Neural cell (in vitro differentiated cells): ENCODE measurements around the gene SH3GLB2. TPM values are rescaled to one million over a fixed set of nuclear protein-coding genes. Genes with fewer than 3 reads are reported as not detected.

Experiments
- H2AFZ ChIP-seq: fragments of 200-600, 300-800 bp; sonication (generic), shearing (Covaris generic); 2 replicates; pipeline ENCODE4 v1.6.0; 2014; ENCODE audit warnings: low read depth, mild to moderate bottlenecking, antibody characterized with exemption, low read length, moderate library complexity
- H3F3A ChIP-seq: fragments of 200-600 bp; shearing (Covaris generic); 2 replicates; pipeline ENCODE4 v1.6.1; 2016; ENCODE audit warnings: mild to moderate bottlenecking, moderate library complexity, mixed read lengths, antibody characterized with exemption, low read length; ENCODE audit not compliant: insufficient read depth, poor library complexity, severe bottlenecking
- H3K27ac ChIP-seq: fragments of 200-600, 300-800 bp; sonication (generic), shearing (Covaris generic); 2 replicates; pipeline ENCODE4 v1.5.1; 2014; ENCODE audit warnings: mild to moderate bottlenecking, low read length, moderate library complexity
- H3K27me3 ChIP-seq: fragments of 300-800, 200-600 bp; sonication (generic), shearing (Covaris generic); 2 replicates; pipeline ENCODE4 v1.6.0; 2014; ENCODE audit warnings: mild to moderate bottlenecking, low read depth, low read length, moderate library complexity; ENCODE audit not compliant: insufficient read depth
- H3K36me3 ChIP-seq: fragments of 300-800, 200-600 bp; sonication (generic), shearing (Covaris generic); 2 replicates; pipeline ENCODE4 v1.5.1; 2014; ENCODE audit warnings: mild to moderate bottlenecking, antibody characterized with exemption, low read length, moderate library complexity; ENCODE audit not compliant: insufficient read depth
- H3K4me2 ChIP-seq: fragments of 300-800, 200-600 bp; sonication (generic), shearing (Covaris generic); 2 replicates; pipeline ENCODE4 v1.6.0; 2014; ENCODE audit warnings: mild to moderate bottlenecking, low read length
- H3K4me3 ChIP-seq: fragments of 300-800, 200-600 bp; sonication (generic), shearing (Covaris generic); 2 replicates; pipeline ENCODE4 v1.5.1; 2014; ENCODE audit warnings: mild to moderate bottlenecking, low read length, moderate library complexity
- H3K79me2 ChIP-seq: fragments of 200-600 bp; shearing (Covaris generic); replicated peaks from 2 replicates; pipeline ENCODE4 v1.6.0; 2014; ENCODE audit warnings: mild to moderate bottlenecking, low read length, moderate library complexity; ENCODE audit not compliant: insufficient read depth
- H3K9ac ChIP-seq: fragments of 300-800, 200-600 bp; sonication (generic), shearing (Covaris generic); 2 replicates; pipeline ENCODE4 v1.6.1; 2016; ENCODE audit warnings: mild to moderate bottlenecking, low read length, mixed read lengths
- H3K9me2 ChIP-seq: fragments of 200-600 bp; shearing (Covaris generic); 2 replicates; pipeline ENCODE4 v1.6.1; 2016; ENCODE audit warnings: mild to moderate bottlenecking, low read length, mixed read lengths; ENCODE audit not compliant: insufficient read depth
- H3K9me3 ChIP-seq: fragments of 200-600, 300-800 bp; sonication (generic), shearing (Covaris generic); 2 replicates; pipeline ENCODE4 v1.6.1; 2016; ENCODE audit warnings: mild to moderate bottlenecking, mixed run types, low read length, moderate library complexity, mixed read lengths
- H4K20me1 ChIP-seq: fragments of 200-600 bp; shearing (Covaris generic); 2 replicates; pipeline ENCODE4 v1.6.1; 2016; ENCODE audit warnings: mild to moderate bottlenecking, mixed run types; ENCODE audit not compliant: insufficient read depth
- EP300 ChIP-seq: fragments of 450-650 bp; conservative IDR thresholded peaks from 2 replicates; pipeline ENCODE4 v1.6.1; 2014; ENCODE audit warnings: antibody characterized with exemption, mild to moderate bottlenecking, moderate library complexity; ENCODE audit not compliant: poor library complexity, severe bottlenecking
- EZH2 ChIP-seq: fragments of 200-600, 300-800 bp; shearing (Covaris generic), sonication (generic); IDR thresholded peaks from 2 replicates; pipeline ENCODE4 v1.6.1; 2014; ENCODE audit warnings: antibody characterized with exemption, low read length, borderline replicate concordance, mild to moderate bottlenecking; ENCODE audit not compliant: insufficient read depth, poor library complexity, severe bottlenecking
- MXI1 ChIP-seq: fragments of 450-650 bp; conservative IDR thresholded peaks from 2 replicates; pipeline ENCODE4 v1.6.1; 2014; ENCODE audit warnings: antibody characterized with exemption, mild to moderate bottlenecking; ENCODE audit not compliant: poor library complexity, severe bottlenecking
- POLR2AphosphoS5 ChIP-seq: IDR thresholded peaks from 2 replicates; pipeline ENCODE4 v1.6.1; 2012
- RAD21 ChIP-seq: fragments of 450-650 bp; conservative IDR thresholded peaks from 2 replicates; pipeline ENCODE4 v1.6.1; 2014; ENCODE audit warnings: antibody characterized with exemption, mild to moderate bottlenecking, moderate library complexity
- SMC3 ChIP-seq: fragments of 450-650 bp; conservative IDR thresholded peaks from 2 replicates; pipeline ENCODE4 v1.6.1; 2014; ENCODE audit warnings: antibody characterized with exemption, mild to moderate bottlenecking, moderate library complexity; ENCODE audit not compliant: poor library complexity
- TAF1 ChIP-seq: IDR thresholded peaks from 2 replicates; pipeline ENCODE4 v1.6.1; 2012; ENCODE audit warnings: low read depth
- polyA minus RNA-seq: library from RNA; depleted of rRNA, polyadenylated mRNA; stranded (reverse); fragments of >200 nt; gene quantifications from 2 replicates; pipeline ENCODE4 v1.2.3, GENCODE V29; 2014
- polyA plus RNA-seq: library from polyadenylated mRNA; depleted of rRNA; stranded (reverse); fragments of >200 nt; gene quantifications from 2 replicates; pipeline ENCODE4 v1.2.3, GENCODE V29; 2014
- TF ChIP-seq, protein P1 (sequence below): fragments of 450-650 bp; IDR thresholded peaks from 2 replicates; pipeline ENCODE4 v1.5.1; 2014; ENCODE audit warnings: antibody characterized with exemption, mild to moderate bottlenecking, moderate library complexity; ENCODE audit not compliant: poor library complexity, severe bottlenecking
- TF ChIP-seq, protein P2 (sequence below): IDR thresholded peaks from 2 replicates; pipeline ENCODE4 v1.6.1; 2012; ENCODE audit warnings: borderline replicate concordance

SH3GLB2 gene
- polyA plus RNA-seq (128 and 160 TPM in 2 replicates), polyA minus RNA-seq (70.7 and 73.8 TPM in 2 replicates)

DNA sequence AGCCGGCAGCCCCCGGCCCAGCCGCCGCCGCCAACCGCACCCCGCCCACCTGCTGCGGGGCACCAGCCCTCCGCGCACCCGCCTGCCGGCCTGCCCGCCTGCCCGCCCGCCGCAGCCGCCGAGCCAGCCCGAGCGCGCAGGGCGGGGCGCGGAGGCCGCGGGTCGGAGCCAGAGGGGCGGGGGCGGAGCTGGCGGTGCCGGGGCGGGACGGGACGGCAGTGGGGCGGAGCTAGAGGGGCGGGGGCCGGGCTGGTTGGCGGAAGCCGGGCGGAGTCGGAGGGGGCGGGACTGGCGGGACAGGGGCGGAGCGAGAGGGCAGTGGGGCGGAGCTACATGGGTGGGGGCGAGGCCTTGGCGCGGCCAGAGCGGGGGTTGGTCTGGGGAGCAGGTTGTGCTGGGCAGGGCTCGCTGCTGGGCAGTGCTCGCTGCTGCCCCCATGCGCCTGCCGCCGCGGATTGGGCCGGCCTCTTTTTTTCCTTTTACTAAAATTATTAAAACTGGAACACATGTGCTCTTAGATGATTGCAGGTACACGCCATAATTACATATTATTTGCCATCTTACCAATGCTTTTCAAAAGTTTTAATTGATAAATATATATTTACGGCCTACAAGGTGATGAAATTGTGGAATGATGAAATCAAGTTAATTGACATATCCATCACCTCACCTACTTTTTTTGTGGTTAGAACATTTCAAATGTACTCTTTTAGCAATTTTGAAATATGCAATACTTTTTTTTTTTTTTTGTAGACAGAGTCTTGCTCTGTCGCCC, at the start of gene SH3GLB2:
TSS of gene SH3GLB2 (minus strand) at position 140 of the 775 bp plus-strand sequence. CDS start 177 bp downstream, outside the sequence.
- Histone ChIP-seq H4K20me1 (no peaks in the 10 kb centered on the region), H3K9me3 (no peaks in the 10 kb centered on the region), H3K27ac (peak within 1 kb of the TSS; percentile 20), H3K36me3 (no peaks in the 10 kb centered on the region), H3K79me2 (peaks cover 15% of the 10 kb centered on the region), H3K4me3 (peak within 1 kb of the TSS; percentile 92), H3K9ac (peak within 1 kb of the TSS; percentile 65), H3F3A (no peaks in the 10 kb centered on the region), H3K4me2 (peak within 1 kb of the TSS; percentile 76), H3K9me2 (no peaks in the 10 kb centered on the region), H3K27me3 (no peaks in the 10 kb centered on the region), H2AFZ (no peak within 1 kb of the TSS)
- TF ChIP-seq, protein P1, sequence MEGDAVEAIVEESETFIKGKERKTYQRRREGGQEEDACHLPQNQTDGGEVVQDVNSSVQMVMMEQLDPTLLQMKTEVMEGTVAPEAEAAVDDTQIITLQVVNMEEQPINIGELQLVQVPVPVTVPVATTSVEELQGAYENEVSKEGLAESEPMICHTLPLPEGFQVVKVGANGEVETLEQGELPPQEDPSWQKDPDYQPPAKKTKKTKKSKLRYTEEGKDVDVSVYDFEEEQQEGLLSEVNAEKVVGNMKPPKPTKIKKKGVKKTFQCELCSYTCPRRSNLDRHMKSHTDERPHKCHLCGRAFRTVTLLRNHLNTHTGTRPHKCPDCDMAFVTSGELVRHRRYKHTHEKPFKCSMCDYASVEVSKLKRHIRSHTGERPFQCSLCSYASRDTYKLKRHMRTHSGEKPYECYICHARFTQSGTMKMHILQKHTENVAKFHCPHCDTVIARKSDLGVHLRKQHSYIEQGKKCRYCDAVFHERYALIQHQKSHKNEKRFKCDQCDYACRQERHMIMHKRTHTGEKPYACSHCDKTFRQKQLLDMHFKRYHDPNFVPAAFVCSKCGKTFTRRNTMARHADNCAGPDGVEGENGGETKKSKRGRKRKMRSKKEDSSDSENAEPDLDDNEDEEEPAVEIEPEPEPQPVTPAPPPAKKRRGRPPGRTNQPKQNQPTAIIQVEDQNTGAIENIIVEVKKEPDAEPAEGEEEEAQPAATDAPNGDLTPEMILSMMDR, result peak; percentile 69
- TF ChIP-seq POLR2AphosphoS5, result peak; percentile 66
- no peak for TF ChIP-seq RAD21

DNA sequence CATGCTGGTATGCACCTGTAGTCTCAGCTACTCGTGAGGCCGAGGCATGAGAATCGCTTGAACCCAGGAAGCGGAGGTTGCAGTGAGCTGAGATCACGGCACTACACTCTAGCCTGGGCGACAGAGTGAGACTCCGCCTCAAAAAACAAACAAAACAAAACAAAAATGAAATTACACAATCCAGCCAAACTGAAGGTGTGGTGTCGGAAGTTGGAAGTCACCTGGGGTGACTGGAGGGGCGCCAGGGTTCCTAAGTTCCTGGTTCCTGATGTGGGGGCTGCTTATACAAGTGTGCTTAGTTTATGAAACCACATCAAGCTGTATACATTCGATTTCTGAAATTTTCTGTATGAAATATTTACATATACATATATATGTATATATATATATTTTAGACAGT, 49.1 kb upstream of the SH3GLB2 start:
- Histone ChIP-seq H3K4me3 (no peak overlapping the region), H3K36me3 (no peaks in the 10 kb centered on the region), H3K27ac (no peak overlapping the region), H3F3A (no peaks in the 10 kb centered on the region), H3K4me2 (no peak overlapping the region), H3K9ac (no peak overlapping the region), H3K9me2 (no peaks in the 10 kb centered on the region), H4K20me1 (no peaks in the 10 kb centered on the region), H3K9me3 (no peaks in the 10 kb centered on the region), H3K79me2 (peaks cover 10% of the 10 kb centered on the region), H3K27me3 (no peaks in the 10 kb centered on the region), H2AFZ (no peak overlapping the region)
- TF ChIP-seq MXI1 (no peak), EP300 (no peak), POLR2AphosphoS5 (no peak), EZH2 (no peak), TAF1 (no peak), RAD21 (no peak), SMC3 (no peak)
- TF ChIP-seq, protein P1, result no peak
- TF ChIP-seq, protein P2, sequence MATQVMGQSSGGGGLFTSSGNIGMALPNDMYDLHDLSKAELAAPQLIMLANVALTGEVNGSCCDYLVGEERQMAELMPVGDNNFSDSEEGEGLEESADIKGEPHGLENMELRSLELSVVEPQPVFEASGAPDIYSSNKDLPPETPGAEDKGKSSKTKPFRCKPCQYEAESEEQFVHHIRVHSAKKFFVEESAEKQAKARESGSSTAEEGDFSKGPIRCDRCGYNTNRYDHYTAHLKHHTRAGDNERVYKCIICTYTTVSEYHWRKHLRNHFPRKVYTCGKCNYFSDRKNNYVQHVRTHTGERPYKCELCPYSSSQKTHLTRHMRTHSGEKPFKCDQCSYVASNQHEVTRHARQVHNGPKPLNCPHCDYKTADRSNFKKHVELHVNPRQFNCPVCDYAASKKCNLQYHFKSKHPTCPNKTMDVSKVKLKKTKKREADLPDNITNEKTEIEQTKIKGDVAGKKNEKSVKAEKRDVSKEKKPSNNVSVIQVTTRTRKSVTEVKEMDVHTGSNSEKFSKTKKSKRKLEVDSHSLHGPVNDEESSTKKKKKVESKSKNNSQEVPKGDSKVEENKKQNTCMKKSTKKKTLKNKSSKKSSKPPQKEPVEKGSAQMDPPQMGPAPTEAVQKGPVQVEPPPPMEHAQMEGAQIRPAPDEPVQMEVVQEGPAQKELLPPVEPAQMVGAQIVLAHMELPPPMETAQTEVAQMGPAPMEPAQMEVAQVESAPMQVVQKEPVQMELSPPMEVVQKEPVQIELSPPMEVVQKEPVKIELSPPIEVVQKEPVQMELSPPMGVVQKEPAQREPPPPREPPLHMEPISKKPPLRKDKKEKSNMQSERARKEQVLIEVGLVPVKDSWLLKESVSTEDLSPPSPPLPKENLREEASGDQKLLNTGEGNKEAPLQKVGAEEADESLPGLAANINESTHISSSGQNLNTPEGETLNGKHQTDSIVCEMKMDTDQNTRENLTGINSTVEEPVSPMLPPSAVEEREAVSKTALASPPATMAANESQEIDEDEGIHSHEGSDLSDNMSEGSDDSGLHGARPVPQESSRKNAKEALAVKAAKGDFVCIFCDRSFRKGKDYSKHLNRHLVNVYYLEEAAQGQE, result no peak
